Measurements from ENCODE around the gene CYP26A1.

DNA sequence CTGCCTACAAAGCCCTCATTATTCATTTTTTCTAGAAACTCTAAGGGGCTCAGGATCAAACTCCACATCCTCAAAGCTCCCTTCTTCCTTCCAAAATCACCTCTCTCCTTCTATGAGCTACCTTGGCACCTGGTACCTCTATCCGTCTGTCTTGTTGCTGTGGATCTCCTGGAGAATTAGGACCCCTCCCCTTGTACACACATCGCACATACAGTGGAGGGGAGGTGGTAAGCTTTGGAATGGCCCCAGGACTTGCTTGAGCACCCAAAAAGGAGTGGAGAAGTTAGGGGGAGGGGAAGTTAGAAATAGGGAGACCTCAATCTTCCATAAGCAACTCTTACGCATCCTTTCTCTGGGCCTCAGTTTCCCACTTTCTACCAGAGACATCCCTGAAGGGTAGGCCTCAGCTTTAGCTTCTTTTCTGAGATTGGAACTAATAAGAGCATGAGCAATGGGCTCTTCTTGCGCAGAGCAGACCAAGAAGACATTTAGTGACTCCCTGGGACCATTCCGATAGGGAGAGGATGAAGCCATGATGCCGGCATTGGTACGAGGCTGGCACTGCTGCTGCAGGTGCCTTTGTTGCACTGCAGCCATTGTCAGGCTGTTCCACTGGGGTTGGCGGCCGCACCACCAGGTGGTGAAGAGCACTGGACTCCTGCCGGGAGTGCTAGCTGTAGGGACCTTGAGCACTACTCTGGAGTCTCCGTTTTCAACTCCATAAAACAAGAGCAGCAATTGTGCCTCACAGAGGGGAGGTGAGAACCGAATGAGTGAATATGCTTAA is 8.6 kb upstream of the CYP26A1 start:
- TF ChIP-seq, protein P1, sequence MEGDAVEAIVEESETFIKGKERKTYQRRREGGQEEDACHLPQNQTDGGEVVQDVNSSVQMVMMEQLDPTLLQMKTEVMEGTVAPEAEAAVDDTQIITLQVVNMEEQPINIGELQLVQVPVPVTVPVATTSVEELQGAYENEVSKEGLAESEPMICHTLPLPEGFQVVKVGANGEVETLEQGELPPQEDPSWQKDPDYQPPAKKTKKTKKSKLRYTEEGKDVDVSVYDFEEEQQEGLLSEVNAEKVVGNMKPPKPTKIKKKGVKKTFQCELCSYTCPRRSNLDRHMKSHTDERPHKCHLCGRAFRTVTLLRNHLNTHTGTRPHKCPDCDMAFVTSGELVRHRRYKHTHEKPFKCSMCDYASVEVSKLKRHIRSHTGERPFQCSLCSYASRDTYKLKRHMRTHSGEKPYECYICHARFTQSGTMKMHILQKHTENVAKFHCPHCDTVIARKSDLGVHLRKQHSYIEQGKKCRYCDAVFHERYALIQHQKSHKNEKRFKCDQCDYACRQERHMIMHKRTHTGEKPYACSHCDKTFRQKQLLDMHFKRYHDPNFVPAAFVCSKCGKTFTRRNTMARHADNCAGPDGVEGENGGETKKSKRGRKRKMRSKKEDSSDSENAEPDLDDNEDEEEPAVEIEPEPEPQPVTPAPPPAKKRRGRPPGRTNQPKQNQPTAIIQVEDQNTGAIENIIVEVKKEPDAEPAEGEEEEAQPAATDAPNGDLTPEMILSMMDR (IDR thresholded peaks at IDR 0.05), result no peak
- no peak for TF ChIP-seq POLR2A (IDR thresholded peaks at IDR 0.05)
